UCSD-AML1 (cell line): ENCODE measurements around the gene NHERF2.
A peak's percentile ranks its signal among the peaks of the same experiment; 100 is the strongest.
"Not testable (repeated sequence)": the region's sequence is repeated elsewhere in the genome, so short reads cannot be mapped to it uniquely, and the experiment has no call there.

Source experiments
- DNase-seq: peaks from one replicate; lab custom pipeline; 2025; ENCODE audit not compliant: unreplicated experiment; lab: John Stamatoyannopoulos, UW

Gene NHERF2

GRCh38 chr16:2005646-2006045 lies 21.1 kb upstream of the NHERF2 start:
- DNase-seq = no peak

GRCh38 chr16:2006317-2006716 lies 20.4 kb upstream of the NHERF2 start:
- no peak for DNase-seq

GRCh38 chr16:2007081-2007836 lies 19.4 kb upstream of the NHERF2 start:
- DNase-seq = no peak

- DNase-seq = no peak
These were observed 18.6 kb upstream of the NHERF2 start for GRCh38 chr16:2008009-2008526.

- DNase-seq = peak; percentile 36
These were observed 18.0 kb upstream of the NHERF2 start for GRCh38 chr16:2008631-2009163.

GRCh38 chr16:2009164-2009711 lies 17.5 kb upstream of the NHERF2 start:
- no peak for DNase-seq

GRCh38 chr16:2009791-2010510 lies 16.8 kb upstream of the NHERF2 start, which contains the start of gene ZNF598:
TSS of gene ZNF598 (minus strand) at chr16:2009821.
- DNase-seq = peak; percentile 89

- not testable (repeated sequence) for DNase-seq
These were observed 15.0 kb upstream of the NHERF2 start for GRCh38 chr16:2011726-2012125.

GRCh38 chr16:2013527-2013926 lies 13.2 kb upstream of the NHERF2 start:
- no peak for DNase-seq

GRCh38 chr16:2015117-2015946 lies 11.4 kb upstream of the NHERF2 start:
- no peak for DNase-seq

GRCh38 chr16:2015947-2016208 lies 10.8 kb upstream of the NHERF2 start:
- no peak for DNase-seq

GRCh38 chr16:2016407-2016922 lies 10.2 kb upstream of the NHERF2 start:
- no peak for DNase-seq

GRCh38 chr16:2019518-2019920 lies 7.2 kb upstream of the NHERF2 start, which contains the start of gene NPW:
TSS of gene NPW (plus strand) at chr16:2019785.
- DNase-seq = no peak

GRCh38 chr16:2019921-2020831 lies 6.5 kb upstream of the NHERF2 start:
- DNase-seq = no peak

GRCh38 chr16:2022723-2023091 lies 4.0 kb upstream of the NHERF2 start:
- DNase-seq = peak; percentile 74

GRCh38 chr16:2023092-2024031 lies 3.3 kb upstream of the NHERF2 start:
- peak; percentile 96 for DNase-seq

- DNase-seq = no peak
These were observed 2.7 kb upstream of the NHERF2 start for GRCh38 chr16:2024032-2024420.

- no peak for DNase-seq
These were observed 1.5 kb upstream of the NHERF2 start for GRCh38 chr16:2025251-2025650.
